Measurements from ENCODE around the gene TMEM154.

Gene TMEM154

GRCh38 chr4:152601156-152601555 is 78.6 kb downstream of the TMEM154 start:
- in situ Hi-C loops (cut with HindIII; ENCODE audit: low pct_ligation_motif_present, low sequenced_read_pairs), result no loop called here
- no peak for DNase-seq
- no peak overlapping the region for H3K4me3 ChIP-seq (ENCODE audit: low read depth, low read length)
- TF ChIP-seq CTCF (IDR thresholded peaks at IDR 0.05; ENCODE audit: low read depth, low read length, missing control alignments), result no peak
- H3K36me3 ChIP-seq (replicated peaks), result no peaks in the 10 kb centered on the region
- H3K27ac ChIP-seq, result no peak overlapping the region
- H3K27me3 ChIP-seq (replicated peaks), result no peaks in the 10 kb centered on the region

- no peaks in the 10 kb centered on the region for H3K36me3 ChIP-seq (replicated peaks)
- in situ Hi-C loops (cut with HindIII; ENCODE audit: low pct_ligation_motif_present, low sequenced_read_pairs), result no loop called here
- no peaks in the 10 kb centered on the region for H3K27me3 ChIP-seq (replicated peaks)
- H3K4me3 ChIP-seq (ENCODE audit: low read depth, low read length), result no peak overlapping the region
- TF ChIP-seq CTCF (IDR thresholded peaks at IDR 0.05; ENCODE audit: low read depth, low read length, missing control alignments), result no peak
- DNase-seq, result no peak
- no peak overlapping the region for H3K27ac ChIP-seq
Observed at GRCh38 chr4:152599636-152600035, 80.2 kb downstream of the TMEM154 start.

- TF ChIP-seq CTCF (IDR thresholded peaks at IDR 0.05; ENCODE audit: low read depth, low read length, missing control alignments), result no peak
- no peaks in the 10 kb centered on the region for H3K27me3 ChIP-seq (replicated peaks)
- DNase-seq, result no peak
- H3K36me3 ChIP-seq (replicated peaks), result no peaks in the 10 kb centered on the region
- no peak overlapping the region for H3K4me3 ChIP-seq (ENCODE audit: low read depth, low read length)
- H3K27ac ChIP-seq, result no peak overlapping the region
- in situ Hi-C loops (cut with HindIII; ENCODE audit: low pct_ligation_motif_present, low sequenced_read_pairs), result no loop called here
Observed at GRCh38 chr4:152599095-152599494, 80.7 kb downstream of the TMEM154 start.

GRCh38 chr4:152598454-152598853 is 81.3 kb downstream of the TMEM154 start:
- TF ChIP-seq CTCF (IDR thresholded peaks at IDR 0.05; ENCODE audit: low read depth, low read length, missing control alignments), result no peak
- H3K27me3 ChIP-seq (replicated peaks), result no peaks in the 10 kb centered on the region
- H3K4me3 ChIP-seq (ENCODE audit: low read depth, low read length), result no peak overlapping the region
- in situ Hi-C loops (cut with HindIII; ENCODE audit: low pct_ligation_motif_present, low sequenced_read_pairs), result no loop called here
- DNase-seq, result no peak
- no peak overlapping the region for H3K27ac ChIP-seq
- no peaks in the 10 kb centered on the region for H3K36me3 ChIP-seq (replicated peaks)

GRCh38 chr4:152594978-152595925 is 84.5 kb downstream of the TMEM154 start:
- no peak for TF ChIP-seq CTCF (IDR thresholded peaks at IDR 0.05; ENCODE audit: low read depth, low read length, missing control alignments)
- H3K27ac ChIP-seq, result no peak overlapping the region
- in situ Hi-C loops (cut with HindIII; ENCODE audit: low pct_ligation_motif_present, low sequenced_read_pairs), result no loop called here
- no peak for DNase-seq
- no peak overlapping the region for H3K4me3 ChIP-seq (ENCODE audit: low read depth, low read length)
- no peaks in the 10 kb centered on the region for H3K36me3 ChIP-seq (replicated peaks)
- H3K27me3 ChIP-seq (replicated peaks), result no peaks in the 10 kb centered on the region
